Measurements from ENCODE around the gene C6orf47. TPM values are rescaled to one million over a fixed set of nuclear protein-coding genes. Genes with fewer than 3 reads are reported as not detected.

C6orf47 gene
- total and polyA plus RNA-seq, 2 of the 13 experiments (the other 11 are each of a cell fraction or from before 2014, with no cell fraction given), result 1.7 to 18.1 TPM

DNA sequence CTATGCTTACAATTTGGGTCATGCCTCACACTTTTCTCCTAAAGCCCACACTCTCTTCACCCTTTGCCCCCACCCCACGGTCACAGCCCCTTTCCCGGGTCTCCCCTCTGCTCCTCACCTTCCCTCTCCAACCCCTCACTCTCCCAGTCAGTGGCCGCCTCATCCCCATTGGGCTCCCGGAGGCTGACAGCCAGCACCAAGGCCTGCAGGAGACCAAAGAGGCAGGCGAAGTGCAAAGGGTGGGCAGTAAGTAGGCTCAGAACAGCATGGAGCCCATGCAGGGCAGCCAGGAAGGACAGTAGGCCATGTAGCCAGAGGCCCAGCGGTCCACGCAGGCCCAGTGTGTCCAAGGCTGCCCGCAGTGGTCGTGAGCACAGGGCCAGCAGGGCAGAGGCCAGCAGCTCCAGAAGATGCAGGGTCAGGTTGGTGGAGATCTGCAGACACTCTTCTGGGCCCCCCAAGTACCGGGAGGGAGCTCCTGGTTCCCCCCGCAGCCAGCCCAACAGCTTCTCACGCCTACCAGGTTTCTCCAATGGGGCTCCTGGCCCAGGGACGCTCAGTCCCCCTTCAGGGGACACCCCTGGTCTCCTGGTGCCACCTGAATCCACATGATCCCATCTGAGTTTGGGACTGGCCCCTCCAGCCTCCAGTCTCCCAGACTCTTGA, 1.5 kb downstream of the C6orf47 start (continued):
- TF ChIP-seq, protein P1, sequence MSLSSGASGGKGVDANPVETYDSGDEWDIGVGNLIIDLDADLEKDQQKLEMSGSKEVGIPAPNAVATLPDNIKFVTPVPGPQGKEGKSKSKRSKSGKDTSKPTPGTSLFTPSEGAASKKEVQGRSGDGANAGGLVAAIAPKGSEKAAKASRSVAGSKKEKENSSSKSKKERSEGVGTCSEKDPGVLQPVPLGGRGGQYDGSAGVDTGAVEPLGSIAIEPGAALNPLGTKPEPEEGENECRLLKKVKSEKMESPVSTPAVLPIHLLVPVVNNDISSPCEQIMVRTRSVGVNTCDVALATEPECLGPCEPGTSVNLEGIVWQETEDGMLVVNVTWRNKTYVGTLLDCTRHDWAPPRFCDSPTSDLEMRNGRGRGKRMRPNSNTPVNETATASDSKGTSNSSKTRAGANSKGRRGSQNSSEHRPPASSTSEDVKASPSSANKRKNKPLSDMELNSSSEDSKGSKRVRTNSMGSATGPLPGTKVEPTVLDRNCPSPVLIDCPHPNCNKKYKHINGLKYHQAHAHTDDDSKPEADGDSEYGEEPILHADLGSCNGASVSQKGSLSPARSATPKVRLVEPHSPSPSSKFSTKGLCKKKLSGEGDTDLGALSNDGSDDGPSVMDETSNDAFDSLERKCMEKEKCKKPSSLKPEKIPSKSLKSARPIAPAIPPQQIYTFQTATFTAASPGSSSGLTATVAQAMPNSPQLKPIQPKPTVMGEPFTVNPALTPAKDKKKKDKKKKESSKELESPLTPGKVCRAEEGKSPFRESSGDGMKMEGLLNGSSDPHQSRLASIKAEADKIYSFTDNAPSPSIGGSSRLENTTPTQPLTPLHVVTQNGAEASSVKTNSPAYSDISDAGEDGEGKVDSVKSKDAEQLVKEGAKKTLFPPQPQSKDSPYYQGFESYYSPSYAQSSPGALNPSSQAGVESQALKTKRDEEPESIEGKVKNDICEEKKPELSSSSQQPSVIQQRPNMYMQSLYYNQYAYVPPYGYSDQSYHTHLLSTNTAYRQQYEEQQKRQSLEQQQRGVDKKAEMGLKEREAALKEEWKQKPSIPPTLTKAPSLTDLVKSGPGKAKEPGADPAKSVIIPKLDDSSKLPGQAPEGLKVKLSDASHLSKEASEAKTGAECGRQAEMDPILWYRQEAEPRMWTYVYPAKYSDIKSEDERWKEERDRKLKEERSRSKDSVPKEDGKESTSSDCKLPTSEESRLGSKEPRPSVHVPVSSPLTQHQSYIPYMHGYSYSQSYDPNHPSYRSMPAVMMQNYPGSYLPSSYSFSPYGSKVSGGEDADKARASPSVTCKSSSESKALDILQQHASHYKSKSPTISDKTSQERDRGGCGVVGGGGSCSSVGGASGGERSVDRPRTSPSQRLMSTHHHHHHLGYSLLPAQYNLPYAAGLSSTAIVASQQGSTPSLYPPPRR (CRISPR knock-in tag; IDR thresholded peaks at IDR 0.05; ENCODE audit: borderline replicate concordance), result no peak
- TF ChIP-seq ZNF772 (CRISPR knock-in tag; IDR thresholded peaks at IDR 0.05), result peak; percentile 75
- TF ChIP-seq NRL (CRISPR knock-in tag; IDR thresholded peaks at IDR 0.05; ENCODE audit: borderline replicate concordance), result peak; percentile 18; the same call in 1 of the 2 replicates
- TF ChIP-seq PRPF4 (IDR thresholded peaks at IDR 0.05; ENCODE audit: low read depth, low read length, poor library complexity, severe bottlenecking), result no peak
- TF ChIP-seq AGO2 (optimal IDR thresholded peaks at IDR 0.05; ENCODE audit: low read depth, low read length), result peak; percentile 94
- TF ChIP-seq, protein P2, sequence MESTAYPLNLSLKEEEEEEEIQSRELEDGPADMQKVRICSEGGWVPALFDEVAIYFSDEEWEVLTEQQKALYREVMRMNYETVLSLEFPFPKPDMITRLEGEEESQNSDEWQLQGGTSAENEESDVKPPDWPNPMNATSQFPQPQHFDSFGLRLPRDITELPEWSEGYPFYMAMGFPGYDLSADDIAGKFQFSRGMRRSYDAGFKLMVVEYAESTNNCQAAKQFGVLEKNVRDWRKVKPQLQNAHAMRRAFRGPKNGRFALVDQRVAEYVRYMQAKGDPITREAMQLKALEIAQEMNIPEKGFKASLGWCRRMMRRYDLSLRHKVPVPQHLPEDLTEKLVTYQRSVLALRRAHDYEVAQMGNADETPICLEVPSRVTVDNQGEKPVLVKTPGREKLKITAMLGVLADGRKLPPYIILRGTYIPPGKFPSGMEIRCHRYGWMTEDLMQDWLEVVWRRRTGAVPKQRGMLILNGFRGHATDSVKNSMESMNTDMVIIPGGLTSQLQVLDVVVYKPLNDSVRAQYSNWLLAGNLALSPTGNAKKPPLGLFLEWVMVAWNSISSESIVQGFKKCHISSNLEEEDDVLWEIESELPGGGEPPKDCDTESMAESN (CRISPR knock-in tag; conservative IDR thresholded peaks at IDR 0.05), result 0 out of 2 replicates have a peak, but pooled peaks have one; percentile 28
- no peak for TF ChIP-seq GLI4 (CRISPR knock-in tag; IDR thresholded peaks at IDR 0.05; ENCODE audit: borderline replicate concordance)
- TF ChIP-seq SALL1 (CRISPR knock-in tag; IDR thresholded peaks at IDR 0.05), result peak; percentile 57; the same call in 1 of the 2 replicates
- TF ChIP-seq RORA (CRISPR knock-in tag; IDR thresholded peaks at IDR 0.05), result no peak
- TF ChIP-seq, protein P3, sequence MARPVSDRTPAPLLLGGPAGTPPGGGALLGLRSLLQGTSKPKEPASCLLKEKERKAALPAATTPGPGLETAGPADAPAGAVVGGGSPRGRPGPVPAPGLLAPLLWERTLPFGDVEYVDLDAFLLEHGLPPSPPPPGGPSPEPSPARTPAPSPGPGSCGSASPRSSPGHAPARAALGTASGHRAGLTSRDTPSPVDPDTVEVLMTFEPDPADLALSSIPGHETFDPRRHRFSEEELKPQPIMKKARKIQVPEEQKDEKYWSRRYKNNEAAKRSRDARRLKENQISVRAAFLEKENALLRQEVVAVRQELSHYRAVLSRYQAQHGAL (CRISPR knock-in tag; IDR thresholded peaks at IDR 0.05; ENCODE audit: not compliant biosample characterization), result no peak
- TF ChIP-seq ZNF224 (CRISPR knock-in tag; IDR thresholded peaks at IDR 0.05), result no peak
- no peak for TF ChIP-seq SAP130 (CRISPR knock-in tag; IDR thresholded peaks at IDR 0.05; ENCODE audit: low read depth)
- TF ChIP-seq ZNF83 (CRISPR knock-in tag; IDR thresholded peaks at IDR 0.05; ENCODE audit: borderline replicate concordance), result peak; percentile 2; the same call in 1 of the 2 replicates
- TF ChIP-seq, protein P4, sequence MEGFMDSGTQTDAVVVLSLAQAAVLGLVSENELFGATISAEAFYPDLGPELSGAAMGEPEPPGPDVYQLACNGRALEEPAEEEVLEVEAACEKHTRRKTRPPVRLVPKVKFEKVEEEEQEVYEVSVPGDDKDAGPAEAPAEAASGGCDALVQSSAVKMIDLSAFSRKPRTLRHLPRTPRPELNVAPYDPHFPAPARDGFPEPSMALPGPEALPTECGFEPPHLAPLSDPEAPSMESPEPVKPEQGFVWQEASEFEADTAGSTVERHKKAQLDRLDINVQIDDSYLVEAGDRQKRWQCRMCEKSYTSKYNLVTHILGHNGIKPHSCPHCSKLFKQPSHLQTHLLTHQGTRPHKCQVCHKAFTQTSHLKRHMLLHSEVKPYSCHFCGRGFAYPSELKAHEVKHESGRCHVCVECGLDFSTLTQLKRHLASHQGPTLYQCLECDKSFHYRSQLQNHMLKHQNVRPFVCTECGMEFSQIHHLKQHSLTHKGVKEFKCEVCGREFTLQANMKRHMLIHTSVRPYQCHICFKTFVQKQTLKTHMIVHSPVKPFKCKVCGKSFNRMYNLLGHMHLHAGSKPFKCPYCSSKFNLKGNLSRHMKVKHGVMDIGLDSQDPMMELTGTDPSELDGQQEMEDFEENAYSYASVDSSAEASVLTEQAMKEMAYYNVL (CRISPR knock-in tag; IDR thresholded peaks at IDR 0.05; ENCODE audit: borderline replicate concordance), result no peak
- no peak for TF ChIP-seq ZNF598 (CRISPR knock-in tag; IDR thresholded peaks at IDR 0.05; ENCODE audit: borderline replicate concordance)
- TF ChIP-seq ZFX (CRISPR knock-in tag; IDR thresholded peaks at IDR 0.05; ENCODE audit: low read depth), result peak; percentile 71; the same call in 1 of the 2 replicates
- peak; percentile 61; the same call in 1 of the 2 replicates for TF ChIP-seq ZNF629 (CRISPR knock-in tag; conservative IDR thresholded peaks at IDR 0.05)
- TF ChIP-seq HNF4G (IDR thresholded peaks at IDR 0.05; ENCODE audit: borderline replicate concordance, low read depth, low read length), result no peak
- no peak for TF ChIP-seq HNF4G (CRISPR knock-in tag; IDR thresholded peaks at IDR 0.05; ENCODE audit: borderline replicate concordance, low read depth)

All from HepG2 (cell line).